GM21529 (cell line): ENCODE data around the gene CRELD1.

Experiments
- ATAC-seq: cut with Tn5 transposase; IDR thresholded peaks from one replicate; pipeline ENCODE4 v1.9.1; 2021; ENCODE audit not compliant: unreplicated experiment

The CRELD1 gene

GRCh38 chr3:9951962-9952805, 18.6 kb downstream of the CRELD1 start, which contains the start of gene PRRT3:
PRRT3 (minus strand) TSS chr3:9952408; CDS start chr3:9950115, 2,293 bp downstream.
- ATAC-seq = peak; percentile 71

GRCh38 chr3:9955067-9955502, 21.5 kb downstream of the CRELD1 start:
- no peak for ATAC-seq

DNA sequence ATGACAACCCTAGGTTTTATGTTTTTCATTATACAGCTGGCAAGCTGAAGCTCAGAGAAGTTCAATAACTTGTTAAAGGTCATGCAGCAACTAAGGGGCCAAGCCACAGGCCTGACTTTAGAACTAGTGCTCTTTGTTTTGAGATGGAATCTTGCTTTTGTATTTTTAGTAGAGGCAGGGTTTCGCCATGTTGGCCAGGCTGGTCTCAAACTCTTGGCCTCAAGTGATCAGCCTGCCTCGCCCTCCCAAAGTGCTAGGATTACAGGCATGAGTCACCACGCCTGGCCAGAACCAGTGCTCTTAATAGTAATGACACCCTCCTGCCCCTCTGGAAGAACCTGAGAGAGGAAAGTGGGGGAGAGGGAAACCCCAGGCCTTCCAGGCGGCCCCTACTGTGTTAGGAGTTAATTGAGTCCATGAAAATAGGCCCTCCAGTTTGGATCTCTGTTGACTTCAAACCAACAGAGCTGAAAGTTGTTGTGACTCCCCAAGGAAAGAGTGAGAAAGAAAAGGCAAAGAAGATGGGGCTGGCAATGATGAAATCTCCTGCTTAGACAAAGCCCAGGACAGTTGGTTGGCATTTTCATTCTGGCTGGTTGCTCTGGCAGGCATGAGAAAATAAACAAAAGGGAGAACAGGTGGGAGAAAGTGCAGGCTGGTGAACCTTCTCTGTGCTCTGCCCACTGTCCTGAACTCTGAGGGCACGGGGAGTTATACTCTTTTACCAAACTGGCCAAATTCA, 22.1 kb downstream of the CRELD1 start:
- ATAC-seq = no peak

DNA sequence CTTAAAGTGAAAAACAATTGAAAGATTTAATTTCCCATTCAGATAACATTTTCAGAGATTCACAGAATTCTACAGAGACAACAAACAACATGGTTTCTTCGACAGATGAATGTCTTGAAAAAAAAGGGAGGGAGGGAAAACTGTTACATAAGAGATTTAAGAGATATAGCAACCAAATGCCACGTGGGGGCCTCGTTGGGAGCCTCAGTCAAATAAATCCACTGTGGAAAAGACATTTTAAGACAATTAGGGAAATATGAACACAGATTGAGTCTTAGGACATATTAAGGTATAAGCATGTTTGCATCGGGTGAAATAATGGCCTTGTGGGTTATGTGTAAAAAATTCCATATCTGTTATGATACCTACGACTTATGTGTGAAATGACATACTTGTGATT, 23.6 kb downstream of the CRELD1 start:
- no peak for ATAC-seq

GRCh38 chr3:9965200-9965875, 31.7 kb downstream of the CRELD1 start:
- no peak for ATAC-seq

- no peak for ATAC-seq
Measured at GRCh38 chr3:9966841-9967240, 33.2 kb downstream of the CRELD1 start.

- no peak for ATAC-seq
Measured at GRCh38 chr3:9969632-9970019, 36.0 kb downstream of the CRELD1 start.

GRCh38 chr3:9970020-9970652, 36.5 kb downstream of the CRELD1 start:
- no peak for ATAC-seq

DNA sequence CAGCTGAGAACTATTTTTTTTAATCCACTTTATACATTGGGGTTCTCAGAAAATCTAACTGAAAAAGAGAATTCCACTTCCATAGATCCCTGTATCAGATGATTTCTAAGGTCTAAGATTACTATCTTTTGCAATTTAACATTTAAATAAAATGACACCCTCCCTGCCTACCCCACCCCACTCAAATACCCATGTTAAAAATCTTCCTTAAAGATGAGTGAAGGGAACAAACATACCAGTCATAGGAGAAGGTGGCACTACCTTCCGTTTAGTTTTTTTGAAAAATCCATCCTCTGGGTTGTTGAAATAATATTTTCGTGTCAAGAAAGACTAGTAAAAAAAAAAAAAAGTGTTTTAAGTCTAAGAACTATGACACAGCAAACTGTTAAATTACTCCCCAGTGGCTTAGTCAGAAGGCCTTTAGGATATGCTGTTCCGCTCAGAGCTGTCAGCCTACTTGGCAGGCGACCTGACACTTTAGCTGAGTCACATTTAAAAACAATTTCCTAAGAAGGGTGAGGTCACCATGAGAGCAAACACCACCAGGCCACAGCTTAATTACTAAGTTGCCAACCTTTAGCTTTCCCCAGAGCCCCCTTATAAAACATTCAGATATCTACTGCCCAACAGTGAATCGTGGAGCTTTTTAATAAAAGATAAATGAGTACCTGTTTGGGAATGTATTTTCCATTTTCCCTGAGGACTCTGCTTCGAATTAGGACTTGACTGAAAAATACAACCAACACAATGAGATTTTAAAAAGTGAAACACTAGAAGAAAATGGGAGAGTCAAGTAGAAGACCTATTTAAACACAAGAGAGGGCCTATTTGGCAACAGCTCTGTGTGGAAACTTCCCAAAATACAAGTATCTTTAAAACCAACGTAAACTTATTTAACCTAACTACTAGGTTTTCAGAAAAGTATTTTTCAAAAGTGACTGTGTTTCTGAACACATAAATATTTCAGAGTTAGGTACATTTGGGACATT, 43.4 kb downstream of the CRELD1 start:
- no peak for ATAC-seq

DNA sequence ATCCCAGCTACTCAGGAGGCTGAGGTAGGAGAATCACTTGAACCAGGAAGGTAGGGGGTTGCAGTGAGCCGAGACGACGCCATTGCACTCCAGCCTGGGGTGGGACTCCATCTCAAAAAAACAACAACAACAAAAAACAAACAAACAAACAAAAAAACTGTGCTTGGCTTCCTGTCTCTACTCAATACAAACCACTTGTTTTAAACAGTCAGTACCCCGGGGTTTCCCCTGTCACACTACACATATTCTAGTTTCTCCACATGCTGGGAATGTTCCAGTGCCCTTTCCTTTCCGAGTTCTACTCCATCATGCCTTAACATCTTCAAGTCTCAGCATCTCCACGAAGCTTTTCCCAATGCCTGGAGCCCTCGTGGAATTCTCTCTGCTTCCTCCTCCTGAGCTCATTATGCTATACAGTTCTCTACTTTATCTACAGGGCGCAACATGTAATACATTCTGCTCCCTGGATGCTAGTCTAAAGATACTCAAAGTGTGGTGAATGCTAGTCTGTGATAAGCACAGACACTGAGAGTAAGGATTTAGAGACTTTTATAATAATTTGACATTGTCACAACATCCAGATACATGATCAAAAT, 45.2 kb downstream of the CRELD1 start:
- ATAC-seq = no peak

DNA sequence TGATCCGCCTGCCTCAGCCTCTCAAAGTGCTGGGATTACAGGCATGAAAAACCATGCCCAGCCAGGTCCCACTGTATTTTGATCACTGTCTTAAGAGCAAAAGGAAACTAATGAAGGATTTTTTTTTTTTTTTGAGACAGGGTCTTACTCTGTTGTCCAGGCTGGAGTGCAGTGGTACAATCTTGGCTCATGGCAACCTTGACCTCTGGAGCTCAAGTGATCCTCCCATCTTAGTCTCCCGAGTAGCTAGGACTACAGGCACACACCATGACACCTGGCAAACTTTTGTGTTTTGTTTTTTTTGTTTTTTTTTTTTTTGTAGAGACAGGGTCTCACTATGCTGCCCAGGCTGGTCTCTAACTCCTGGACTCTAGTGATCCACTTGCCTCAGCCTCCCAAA, 46.6 kb downstream of the CRELD1 start:
- ATAC-seq = no peak

GRCh38 chr3:9986230-9986725, 52.6 kb downstream of the CRELD1 start:
- peak; percentile 28 for ATAC-seq

- ATAC-seq = no peak
Measured at GRCh38 chr3:9994086-9994844, 60.6 kb downstream of the CRELD1 start.
